ENCODE data around the gene CPN2. TPM values are rescaled to one million over a fixed set of nuclear protein-coding genes. Genes with fewer than 3 reads are reported as not detected.

CPN2 gene
- total RNA-seq, 6 donors from 2014 or later: 0.10 TPM; not detected in 5

DNA sequence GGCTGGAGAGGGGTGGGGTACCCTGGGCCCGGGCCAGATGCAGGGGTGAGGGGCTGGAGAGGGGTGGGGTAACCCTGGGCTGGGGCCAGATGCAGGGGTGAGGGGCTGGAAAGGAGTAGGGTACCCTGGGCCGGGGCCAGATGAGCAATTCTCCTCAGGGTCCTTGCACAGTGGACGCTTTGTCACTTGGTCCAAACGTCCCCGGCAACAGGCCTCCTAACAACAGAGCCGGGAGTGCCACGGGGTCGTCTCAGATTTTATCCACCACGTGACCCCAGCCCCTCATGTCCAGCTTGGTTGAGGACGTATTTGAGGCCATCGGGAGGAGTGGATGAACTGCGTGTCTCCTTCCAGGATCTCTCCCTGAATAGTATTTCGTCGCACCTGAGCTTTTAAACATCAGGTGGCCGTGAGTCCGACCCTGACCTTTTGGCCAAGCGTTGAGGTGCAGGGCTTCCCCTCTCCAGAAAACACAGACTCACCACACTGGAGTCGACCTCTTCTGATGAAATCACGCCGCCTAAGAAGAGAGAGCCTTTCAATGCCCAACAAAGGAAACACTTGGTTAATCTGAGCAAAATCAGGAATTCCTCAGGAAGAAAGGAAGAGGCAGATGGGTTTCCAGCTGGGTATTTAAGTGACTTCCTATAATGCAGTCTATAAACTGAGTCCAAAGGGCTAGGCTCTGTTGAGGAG lies 31.2 kb upstream of the CPN2 start:
- no peak for TF ChIP-seq CTCF (IDR thresholded peaks at IDR 0.05)
- Histone ChIP-seq H3K27ac (no peak overlapping the region), H3K27me3 (no peaks in the 10 kb centered on the region), H3K4me1 (peaks cover 0 to 5% (median 0%) of the 10 kb centered on the region in 4 donors), H3K9me3 (no peaks in the 10 kb centered on the region), H3K36me3 (no peaks in the 10 kb centered on the region), H3K4me3 (no peak overlapping the region)
- DNase-seq (no peak), ATAC-seq (ENCODE audit: low FRiP score in 2 of 2) (no peak)
- WGBS, 2 donors: 66 to 81% methylated on average over 11 to 20 of the region's 20 CpGs

GRCh38 chr3:194381460-194381875 lies 30.3 kb upstream of the CPN2 start:
- Histone ChIP-seq H3K4me3 (no peak overlapping the region), H3K4me1 (peaks cover 0 to 5% (median 0%) of the 10 kb centered on the region in 4 donors), H3K9me3 (no peaks in the 10 kb centered on the region), H3K27ac (no peak overlapping the region), H3K27me3 (no peaks in the 10 kb centered on the region), H3K36me3 (no peaks in the 10 kb centered on the region)
- WGBS, 2 donors: 50 to 55% methylated on average over 9 to 17 of the region's 17 CpGs
- TF ChIP-seq EP300 (IDR thresholded peaks at IDR 0.05): no peak
- no peak for TF ChIP-seq POLR2A (IDR thresholded peaks at IDR 0.05)
- no peak for TF ChIP-seq CTCF (IDR thresholded peaks at IDR 0.05)
- TF ChIP-seq POLR2AphosphoS5 (IDR thresholded peaks at IDR 0.05): no peak
- DNase-seq: peak in 1 of 2 donors; percentile 59
- ATAC-seq (ENCODE audit: low FRiP score in 2 of 2): peak; percentile 30 to 60

GRCh38 chr3:194380326-194380725 lies 29.2 kb upstream of the CPN2 start:
- Histone ChIP-seq H3K4me1 (peaks cover 0 to 5% (median 0%) of the 10 kb centered on the region in 4 donors), H3K36me3 (no peaks in the 10 kb centered on the region), H3K9me3 (no peaks in the 10 kb centered on the region), H3K4me3 (no peak overlapping the region), H3K27me3 (no peaks in the 10 kb centered on the region), H3K27ac (no peak overlapping the region)
- no peak for DNase-seq
- TF ChIP-seq POLR2AphosphoS5 (IDR thresholded peaks at IDR 0.05) (no peak), EP300 (IDR thresholded peaks at IDR 0.05) (no peak), CTCF (IDR thresholded peaks at IDR 0.05) (no peak), POLR2A (IDR thresholded peaks at IDR 0.05) (no peak)
- no peak for ATAC-seq (ENCODE audit: low FRiP score in 2 of 2)
- 84 to 85% methylated on average over 7 of the region's 7 CpGs for WGBS, 2 donors

- Histone ChIP-seq H3K27me3 (no peaks in the 10 kb centered on the region), H3K4me3 (no peak overlapping the region), H3K4me1 (peaks cover 0 to 5% (median 0%) of the 10 kb centered on the region in 4 donors), H3K36me3 (no peaks in the 10 kb centered on the region), H3K9me3 (no peaks in the 10 kb centered on the region), H3K27ac (no peak overlapping the region)
- 79 to 87% methylated on average over 9 of the region's 9 CpGs for WGBS, 2 donors
- TF ChIP-seq POLR2A (IDR thresholded peaks at IDR 0.05) (no peak), CTCF (IDR thresholded peaks at IDR 0.05) (no peak), POLR2AphosphoS5 (IDR thresholded peaks at IDR 0.05) (no peak), EP300 (IDR thresholded peaks at IDR 0.05) (no peak)
- ATAC-seq (ENCODE audit: low FRiP score in 2 of 2): no peak
- no peak for DNase-seq
These were observed 28.5 kb upstream of the CPN2 start for GRCh38 chr3:194379651-194380050.

GRCh38 chr3:194379231-194379630 lies 28.1 kb upstream of the CPN2 start:
- TF ChIP-seq EP300 (IDR thresholded peaks at IDR 0.05): no peak
- TF ChIP-seq POLR2AphosphoS5 (IDR thresholded peaks at IDR 0.05): no peak
- TF ChIP-seq CTCF (IDR thresholded peaks at IDR 0.05): no peak
- TF ChIP-seq POLR2A (IDR thresholded peaks at IDR 0.05): no peak
- H3K4me3 ChIP-seq: no peak overlapping the region
- ATAC-seq (ENCODE audit: low FRiP score in 2 of 2): no peak
- H3K4me1 ChIP-seq: peaks cover 0 to 5% (median 0%) of the 10 kb centered on the region in 4 donors
- no peak overlapping the region for H3K27ac ChIP-seq
- DNase-seq: no peak
- no peaks in the 10 kb centered on the region for H3K36me3 ChIP-seq
- 86 to 92% methylated on average over 6 of the region's 6 CpGs for WGBS, 2 donors
- H3K9me3 ChIP-seq: no peaks in the 10 kb centered on the region
- H3K27me3 ChIP-seq: no peaks in the 10 kb centered on the region
